CD4-positive, alpha-beta T cell treated with Interleukin-17A for 4 hours (primary cell): ENCODE measurements around the gene MAJIN.
A peak's percentile ranks its signal among the peaks of the same experiment; 100 is the strongest.

Experiments
- DNase-seq: peaks from one replicate; pipeline ENCODE4 v3.0.0-alpha.2; 2020; ENCODE audit warnings: mixed read lengths

MAJIN gene

DNA sequence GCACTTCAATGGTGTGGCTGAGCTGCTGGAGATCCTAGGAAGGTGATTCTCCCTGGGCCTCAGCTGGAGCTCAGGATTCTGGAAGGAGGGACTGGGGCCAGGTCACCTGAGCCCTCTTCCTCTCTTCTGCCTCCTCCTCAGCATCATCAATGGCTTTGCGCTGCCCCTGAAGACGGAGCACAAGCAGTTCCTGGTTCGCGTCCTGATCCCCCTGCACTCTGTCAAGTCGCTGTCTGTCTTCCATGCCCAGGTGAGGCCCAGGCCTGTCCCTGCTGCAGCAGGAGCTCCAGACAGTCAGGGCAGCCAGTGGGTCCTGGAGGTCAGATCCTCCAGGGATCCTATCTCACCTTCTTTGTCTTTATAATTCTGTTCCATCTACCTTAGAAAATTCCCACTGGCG is 41.6 kb downstream of the MAJIN start:
- no peak for DNase-seq

DNA sequence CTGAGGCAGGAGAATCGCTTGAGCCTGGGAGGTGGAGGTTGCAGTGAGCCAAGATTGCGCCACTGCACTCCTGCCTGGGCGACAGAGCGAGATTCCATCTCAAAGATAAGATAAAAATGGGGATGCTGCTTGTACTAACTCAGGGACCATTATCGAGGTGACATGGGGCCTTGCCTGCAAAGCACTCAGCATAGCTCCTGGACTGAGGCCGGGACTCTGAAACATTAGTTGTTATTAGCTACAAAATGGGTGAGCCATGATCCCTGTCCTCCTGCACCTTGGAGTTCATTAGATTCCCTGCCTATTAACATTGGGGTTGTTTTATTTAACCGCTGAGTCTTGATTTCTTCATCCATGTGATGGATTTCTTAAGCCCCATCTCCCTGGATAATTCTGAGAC is 42.3 kb downstream of the MAJIN start:
- no peak for DNase-seq

DNA sequence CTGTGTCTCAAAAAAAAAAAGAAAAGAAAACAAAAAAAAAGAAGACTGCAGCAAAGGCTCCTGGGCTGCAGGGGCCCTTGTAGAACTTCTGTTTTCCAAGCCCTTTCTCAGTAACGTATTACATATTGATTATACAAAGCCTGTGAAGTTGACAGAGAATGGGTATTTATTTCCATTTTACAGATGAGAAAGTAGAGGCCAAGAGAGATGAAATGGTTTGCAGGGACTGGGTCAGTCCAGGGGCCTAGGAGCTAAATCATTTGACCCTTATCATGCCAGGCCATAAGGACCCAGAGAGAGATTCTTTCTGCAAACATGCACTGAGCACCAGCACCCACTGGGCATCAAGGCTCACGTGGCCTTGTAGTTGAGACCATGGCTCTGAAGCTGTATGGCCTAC is 43.0 kb downstream of the MAJIN start:
- DNase-seq: no peak

DNA sequence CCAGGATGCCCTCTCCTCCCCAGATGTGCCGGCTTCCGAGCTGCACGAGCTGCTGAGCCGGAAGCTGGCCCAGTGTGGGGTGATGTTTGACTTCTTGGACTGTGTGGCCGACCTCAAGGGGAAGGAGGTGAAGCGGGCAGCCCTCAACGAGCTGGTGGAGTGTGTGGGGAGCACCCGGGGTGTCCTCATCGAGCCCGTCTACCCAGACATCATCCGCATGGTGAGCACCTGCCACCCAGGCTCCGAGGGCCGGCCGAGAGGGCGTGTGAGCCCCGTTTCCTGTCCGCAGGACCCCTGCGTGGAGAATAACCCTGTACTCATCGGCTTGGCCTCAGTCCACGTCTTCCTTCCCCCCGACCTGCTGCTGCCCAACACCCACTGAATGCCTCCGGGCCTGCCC is 45.2 kb downstream of the MAJIN start:
- no peak for DNase-seq

DNA sequence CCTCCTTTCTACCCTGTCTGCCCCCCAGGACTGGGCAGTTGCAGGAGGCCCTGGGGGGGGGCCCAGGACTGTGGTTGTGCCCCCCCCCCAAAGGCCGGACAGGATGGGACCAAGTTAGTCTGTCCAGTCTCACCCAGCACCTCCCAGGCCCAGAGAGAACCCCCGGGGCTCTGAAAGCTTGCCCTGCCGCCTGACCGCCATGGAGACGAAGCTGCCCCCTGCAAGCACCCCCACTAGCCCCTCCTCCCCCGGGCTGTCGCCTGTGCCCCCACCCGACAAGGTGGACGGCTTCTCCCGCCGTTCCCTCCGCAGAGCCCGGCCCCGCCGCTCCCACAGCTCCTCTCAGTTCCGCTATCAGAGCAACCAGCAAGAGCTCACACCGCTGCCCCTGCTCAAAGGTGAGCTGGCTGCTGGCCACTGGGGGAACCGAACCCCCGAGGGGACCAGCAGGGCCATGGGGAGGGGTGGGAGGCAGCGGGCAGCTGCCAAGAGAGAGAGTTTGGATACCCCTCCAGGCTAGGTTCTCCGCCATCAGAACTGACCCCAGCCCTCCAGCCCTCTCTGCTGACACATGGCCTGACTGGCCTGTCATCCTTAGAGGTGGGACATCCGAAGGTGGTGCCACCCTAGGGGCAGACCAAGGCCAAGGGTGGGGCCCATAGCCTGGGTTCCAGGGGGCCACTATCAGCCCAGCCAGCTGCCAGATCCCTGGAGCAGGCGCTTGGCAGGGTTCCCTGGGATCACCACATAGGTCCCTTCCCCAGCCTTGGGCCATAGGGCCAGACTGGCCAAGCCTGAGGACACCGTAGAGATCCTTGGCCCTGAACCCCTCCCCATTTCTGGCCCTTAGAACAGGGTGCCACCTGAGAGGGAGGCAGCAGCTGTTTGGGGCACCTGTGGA is 46.1 kb downstream of the MAJIN start:
- no peak for DNase-seq

DNA sequence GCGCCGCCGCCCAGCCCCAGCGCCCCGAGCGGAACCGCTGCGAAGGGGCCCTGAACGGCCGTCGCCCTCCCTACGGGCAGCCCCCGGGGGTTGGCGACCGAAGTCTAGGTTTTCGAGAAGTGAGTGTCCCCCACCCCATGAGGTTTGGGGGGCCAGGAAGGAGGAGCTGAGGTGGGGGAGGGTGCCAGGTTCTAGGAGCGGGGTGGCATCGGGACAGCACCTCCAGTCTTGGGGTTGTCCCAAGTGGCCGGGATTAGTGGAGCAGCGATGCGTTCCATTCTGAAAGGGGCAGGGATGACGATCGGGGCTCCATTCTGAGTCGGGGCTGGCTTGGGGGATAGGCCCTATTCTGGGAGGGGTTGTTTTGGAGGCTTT is 47.0 kb downstream of the MAJIN start:
- no peak for DNase-seq

DNA sequence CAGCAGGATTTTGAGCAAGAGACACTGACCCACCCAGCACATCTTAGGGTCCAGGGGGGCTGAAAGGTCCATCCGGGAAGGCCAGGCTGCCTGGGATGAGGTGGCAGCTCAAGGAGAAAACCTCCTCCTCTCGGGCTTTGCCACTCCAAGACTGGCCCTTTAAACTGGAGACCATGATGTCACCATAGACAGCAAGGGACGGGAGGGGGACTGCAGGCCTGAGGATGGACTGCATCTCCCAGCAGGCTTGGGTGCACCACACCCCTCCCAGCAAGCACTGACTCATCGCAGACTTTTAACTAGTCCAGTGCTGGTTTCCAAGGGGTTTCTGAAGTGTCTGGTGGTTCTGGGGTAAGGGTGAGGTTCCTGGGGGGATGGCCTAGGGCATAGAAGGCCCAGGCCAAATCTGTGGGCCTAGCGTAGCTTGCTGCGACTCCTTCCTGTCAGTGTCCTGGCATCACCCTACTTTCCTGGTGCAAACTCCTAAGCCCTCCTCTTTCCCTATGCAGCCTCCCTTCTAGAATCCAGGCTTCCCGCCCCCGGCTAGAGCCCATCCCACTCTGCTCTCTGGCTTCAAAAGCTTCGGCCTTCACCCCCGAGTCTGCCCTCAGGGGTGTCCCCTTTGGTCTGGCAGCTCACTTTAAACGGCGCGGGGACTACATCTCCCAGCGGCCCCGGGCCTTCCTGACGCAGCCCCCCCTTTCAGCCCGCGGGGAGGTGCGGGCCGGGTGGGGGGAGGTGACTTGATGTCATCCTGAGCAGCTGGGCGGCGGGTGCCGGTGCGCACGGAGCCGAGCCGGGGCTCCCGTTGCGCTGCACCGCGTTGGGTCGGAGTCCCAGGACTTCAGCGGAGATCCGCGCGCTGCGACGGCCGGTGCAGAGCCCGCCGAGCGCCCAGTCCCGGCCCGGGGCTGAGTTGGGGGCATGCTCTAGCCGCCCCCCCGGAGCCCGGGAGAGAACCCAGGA is 47.7 kb downstream of the MAJIN start, which contains the start of gene PPP2R5B:
Gene PPP2R5B, plus strand, starts transcription at position 746 of the 966 bp plus-strand sequence. CDS start 1,046 bp downstream, outside the sequence.
- DNase-seq: peak; percentile 94

DNA sequence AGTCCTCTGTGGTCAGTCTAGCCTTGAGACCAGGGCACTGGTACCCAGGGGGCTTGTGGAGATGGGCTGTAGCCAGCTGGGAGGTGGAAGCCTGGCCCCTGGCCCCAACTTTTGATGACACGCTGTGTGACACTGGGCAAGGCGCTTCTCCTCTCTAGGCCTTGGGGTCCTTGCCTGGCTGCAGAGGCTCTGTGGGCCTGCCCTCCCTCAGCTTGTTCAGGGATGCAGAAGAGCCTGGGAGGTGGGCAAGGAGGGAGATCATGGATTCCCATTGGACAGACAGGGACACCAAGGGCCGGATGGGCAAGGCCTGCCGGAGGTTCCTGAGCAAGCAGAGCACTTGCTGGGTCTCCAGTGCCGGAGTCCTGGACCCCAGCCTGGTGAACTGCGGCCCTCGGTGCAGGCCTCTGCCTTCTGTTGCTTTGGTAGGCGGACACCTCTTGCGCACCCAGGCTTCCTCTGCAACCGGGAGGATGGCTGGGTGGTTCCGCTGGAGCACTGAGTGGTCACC is 48.7 kb downstream of the MAJIN start:
- DNase-seq: no peak

DNA sequence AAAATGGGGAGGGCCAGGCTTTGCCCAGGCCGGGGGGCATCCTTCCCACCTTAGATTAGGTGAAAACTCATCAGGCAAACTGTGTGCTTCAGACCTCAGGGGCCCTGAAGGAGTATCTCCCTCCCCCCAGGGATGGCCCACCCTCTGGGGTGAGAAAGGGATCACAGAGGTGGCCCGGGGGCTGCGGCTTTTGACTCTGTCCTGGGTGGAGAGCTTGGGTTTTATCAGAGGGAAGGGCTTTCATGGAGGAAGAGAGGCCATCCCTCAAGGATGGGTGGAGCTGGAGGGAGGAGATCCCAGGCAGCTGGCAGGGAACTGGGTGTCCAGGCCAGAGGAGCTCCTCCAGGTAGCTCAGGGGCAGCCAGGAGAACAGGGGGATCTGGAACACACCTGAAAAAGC is 50.5 kb downstream of the MAJIN start:
- DNase-seq: no peak

DNA sequence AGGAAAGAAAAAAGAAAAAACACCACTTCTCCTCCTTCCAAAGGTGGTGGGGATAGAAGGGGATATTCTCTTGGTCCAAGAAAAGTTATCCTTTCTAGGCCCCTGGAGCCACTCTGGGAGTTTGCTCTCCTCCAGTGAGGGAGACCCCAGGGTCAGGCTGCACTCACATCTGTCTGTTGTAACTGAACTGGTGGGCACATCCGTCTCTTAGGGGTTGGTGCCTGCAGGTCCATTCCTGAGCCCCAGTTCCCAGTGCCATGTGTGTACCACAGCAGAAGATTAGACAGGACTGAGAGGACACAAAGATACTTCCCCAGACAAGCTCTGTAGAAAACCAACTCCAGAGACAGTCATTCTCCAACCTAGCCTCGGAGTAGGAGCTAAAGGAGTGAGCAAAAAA is 51.8 kb downstream of the MAJIN start:
- DNase-seq: no peak

DNA sequence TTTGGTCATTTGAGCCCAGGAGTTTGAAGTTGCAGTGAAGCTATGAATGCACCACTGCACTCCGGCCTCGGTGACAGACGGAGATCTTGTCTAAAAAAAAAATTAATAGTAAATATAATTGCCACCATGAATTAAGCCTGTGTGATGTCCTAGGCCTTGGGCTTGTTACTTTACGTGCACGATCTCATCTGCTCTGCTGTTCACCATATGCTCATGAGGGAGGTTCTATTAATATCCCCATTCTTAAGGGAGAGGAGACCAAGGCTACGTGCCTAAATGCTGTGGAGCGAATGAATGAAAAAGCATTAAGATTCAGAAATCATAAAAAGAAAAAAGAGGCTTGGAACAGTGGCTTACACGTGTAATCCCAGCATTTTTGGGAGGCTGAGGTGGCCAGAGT is 52.3 kb downstream of the MAJIN start:
- DNase-seq: no peak

DNA sequence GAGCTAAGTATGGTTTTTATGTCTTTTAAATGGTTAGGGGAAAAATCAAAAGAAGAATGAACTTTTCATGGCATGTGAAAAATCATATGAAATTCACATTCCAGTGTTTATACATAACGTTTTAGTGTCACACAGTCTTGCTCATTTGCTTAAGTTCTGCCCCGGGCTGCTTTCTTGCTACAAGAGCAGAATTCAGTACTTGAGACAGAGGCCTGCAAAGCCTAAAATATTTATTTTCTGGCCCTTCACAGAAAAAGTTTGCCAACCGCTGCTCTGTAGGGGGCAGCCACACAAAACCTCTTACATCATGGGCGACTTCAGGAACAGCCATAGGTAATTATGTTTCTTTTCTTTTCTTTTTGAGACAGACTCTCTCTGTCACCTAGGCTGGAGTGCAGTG is 53.9 kb downstream of the MAJIN start:
- DNase-seq: no peak

DNA sequence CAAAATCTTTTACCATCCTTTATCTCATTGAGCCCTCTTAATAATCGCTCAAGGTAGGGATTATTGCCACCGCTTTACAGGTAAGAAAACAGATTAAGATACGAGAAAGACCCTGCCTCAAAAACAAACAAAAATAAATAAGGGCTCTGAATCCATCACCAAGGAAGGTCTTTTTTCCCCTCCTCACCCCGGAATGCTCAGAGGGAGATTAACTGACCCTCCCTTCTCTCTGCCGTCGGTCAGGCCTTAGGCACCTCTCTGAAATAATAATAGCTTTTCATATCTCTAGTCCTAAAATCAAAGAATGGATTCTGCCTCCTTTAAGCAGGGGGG is 54.3 kb downstream of the MAJIN start:
- DNase-seq: no peak

DNA sequence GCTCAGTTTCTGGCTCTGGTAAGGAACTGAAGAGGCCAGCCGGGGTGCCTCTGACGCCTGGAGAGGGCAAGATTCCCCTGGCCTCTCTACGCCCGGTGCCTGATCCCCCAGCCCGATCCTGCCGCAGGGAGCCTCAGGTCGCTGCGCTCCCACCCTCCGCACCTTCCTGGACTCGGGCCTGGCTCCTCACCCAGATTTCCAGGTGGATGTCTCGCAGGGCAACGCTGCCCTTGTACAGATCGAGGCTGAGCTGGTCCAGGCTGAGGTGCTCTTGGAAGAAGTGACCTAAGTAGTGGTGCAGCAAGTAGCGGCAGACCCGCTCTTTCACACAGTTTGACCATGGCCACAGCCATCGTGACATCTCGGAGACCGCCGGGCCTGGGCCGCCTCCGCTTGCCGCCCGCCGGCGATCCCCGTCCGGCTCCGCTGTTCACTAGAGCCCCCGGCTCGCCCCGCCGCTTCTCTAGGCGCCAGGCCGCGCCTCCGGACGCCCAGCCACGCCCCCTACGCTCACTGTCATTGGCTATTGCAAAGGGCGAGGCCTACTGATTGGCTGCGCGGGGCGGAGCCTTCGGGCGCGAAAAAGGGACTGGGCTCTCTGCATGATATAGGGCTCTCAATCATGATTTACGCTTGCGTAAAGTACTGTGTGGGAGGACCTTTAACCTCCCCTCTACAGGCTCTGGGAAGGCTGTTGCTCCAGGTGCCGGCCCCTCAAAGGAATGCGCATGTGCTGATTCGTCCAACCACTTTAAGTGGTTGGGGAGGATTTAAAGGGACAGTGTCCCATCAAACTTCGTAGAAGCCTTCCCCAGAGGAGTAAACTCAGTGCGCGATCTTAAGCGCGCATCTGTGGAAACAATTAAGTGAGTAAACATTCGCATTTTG is 54.9 kb downstream of the MAJIN start, which contains the start of gene ATG2A:
Gene ATG2A, minus strand, starts transcription at position 435 of the 888 bp plus-strand sequence. Its CDS starts 74 bp downstream, at position 361.
- peak; percentile 100 for DNase-seq

DNA sequence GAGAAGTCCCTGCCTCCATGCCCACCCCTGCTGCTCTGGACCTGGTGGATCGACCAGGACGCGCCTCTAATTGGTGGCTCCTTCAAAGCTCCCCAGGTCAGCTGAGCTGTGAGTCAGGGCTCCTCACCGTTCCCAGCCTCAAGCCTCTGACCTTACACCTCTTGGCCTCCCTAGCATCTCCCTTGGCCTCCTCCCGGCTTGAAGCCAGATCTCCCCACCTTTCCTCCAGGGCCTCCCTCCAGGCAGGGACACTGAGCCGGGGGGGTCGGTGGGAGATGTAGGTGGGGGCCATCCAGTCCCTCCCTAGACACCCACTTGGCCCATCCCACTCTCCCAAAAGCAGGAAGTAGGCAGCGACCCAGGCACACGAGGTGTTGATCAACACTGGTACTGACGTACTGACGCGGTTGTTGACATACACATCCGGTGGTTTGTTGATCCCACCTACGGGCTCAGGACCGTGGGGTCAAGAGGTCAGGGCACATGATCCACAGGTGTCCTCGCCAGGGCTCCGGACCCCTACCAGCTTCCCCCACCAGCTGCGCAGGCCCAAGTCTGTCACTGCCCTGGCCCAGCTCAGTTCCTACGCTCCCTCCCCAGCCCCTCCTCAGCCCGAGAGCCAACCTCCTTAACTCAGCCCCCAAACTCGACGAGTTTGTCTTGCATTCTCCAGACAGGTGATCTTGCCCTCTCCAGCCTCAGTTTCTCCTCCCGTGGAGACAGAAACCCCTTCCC is 55.7 kb downstream of the MAJIN start:
- peak; percentile 47 for DNase-seq

DNA sequence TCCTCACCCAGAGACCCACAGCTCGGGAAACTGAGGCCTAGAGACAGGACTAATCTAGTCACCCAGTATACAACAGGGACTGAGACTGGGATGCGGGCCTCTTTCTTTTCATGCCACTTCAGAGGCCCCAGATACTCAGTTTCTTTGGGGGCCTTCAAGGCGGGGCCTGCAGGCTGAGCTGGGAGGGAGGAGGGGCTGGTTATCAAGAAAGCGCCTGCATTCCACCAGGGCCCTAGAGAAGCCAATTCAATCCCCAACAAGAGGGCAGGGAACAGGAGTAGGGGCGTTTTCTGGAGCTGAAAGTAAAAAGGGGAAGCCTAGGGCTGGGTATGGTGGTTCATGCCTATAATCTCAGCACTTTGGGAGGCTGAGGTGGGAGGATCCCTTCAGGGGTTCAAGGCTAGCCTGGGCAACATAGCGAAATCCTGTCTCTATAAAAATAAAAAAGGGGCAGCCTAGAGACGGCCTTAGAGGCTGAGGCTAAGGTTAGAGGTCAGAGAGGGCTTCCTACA is 56.5 kb downstream of the MAJIN start:
- no peak for DNase-seq

DNA sequence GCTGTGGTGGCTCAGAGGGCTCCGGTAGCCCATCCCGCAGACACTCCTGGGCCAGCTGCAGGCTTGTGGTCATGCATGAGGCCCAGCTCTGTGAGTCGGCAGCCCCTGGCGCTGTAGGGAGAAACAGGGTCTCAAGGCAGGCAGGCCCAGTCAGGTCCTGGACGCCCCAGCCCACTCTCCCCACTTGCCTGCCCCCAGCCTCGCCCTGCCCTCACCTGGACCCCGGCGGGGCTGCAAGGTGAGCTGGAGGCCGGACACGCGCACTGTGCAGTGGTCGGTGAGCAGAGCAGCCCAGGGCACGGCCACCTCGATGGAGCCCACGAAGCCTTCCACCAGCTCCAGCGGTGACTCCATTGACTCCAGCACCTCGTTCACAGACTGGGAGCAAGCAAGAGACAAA is 57.8 kb downstream of the MAJIN start:
- DNase-seq: no peak

DNA sequence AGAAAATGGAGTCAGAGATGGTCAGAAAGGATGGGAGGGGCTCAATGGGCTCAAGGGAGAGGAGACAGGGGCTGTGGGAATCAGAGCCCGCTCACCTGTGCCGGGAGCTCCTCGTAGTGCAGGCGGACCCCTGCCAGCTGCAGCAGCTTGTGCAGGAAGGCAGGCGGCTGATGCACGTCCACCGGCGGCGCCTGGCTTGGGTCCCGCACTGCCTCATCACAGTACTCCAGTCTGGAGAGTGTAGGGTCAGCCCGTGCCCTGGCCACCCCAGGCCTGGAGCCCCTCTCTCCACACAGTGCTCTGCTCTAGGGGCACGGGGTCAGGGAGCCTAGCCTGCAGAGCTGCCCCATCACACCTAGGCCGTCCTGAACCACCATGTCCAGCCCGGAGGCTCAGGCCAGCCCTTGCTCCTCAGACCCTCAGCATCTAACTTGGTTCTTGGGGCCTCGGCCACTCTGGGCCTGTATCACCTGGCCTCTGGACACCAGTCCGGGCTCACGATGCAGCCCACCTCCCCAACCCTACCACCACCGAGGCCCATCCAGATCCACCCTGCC is 58.7 kb downstream of the MAJIN start:
- no peak for DNase-seq

DNA sequence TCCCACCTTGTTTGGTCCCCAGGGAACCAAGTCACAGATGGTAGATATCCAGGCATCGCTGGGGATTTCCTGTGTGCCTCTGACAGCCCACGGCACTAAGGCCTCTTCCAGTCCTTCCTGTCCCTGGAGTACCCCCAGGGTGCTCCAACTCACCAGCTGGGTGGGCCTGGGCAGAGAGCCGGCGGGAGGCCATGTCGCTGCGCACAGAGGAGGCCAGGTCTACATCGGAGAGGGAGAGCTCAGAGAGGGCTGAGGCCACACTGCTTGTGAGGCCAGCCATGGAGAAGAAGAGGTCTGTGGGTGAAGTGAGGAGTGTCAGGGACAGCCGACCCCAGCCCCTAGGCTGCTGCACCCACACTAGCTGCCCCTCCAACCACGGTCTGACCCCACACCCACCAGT is 60.2 kb downstream of the MAJIN start:
- DNase-seq: no peak

DNA sequence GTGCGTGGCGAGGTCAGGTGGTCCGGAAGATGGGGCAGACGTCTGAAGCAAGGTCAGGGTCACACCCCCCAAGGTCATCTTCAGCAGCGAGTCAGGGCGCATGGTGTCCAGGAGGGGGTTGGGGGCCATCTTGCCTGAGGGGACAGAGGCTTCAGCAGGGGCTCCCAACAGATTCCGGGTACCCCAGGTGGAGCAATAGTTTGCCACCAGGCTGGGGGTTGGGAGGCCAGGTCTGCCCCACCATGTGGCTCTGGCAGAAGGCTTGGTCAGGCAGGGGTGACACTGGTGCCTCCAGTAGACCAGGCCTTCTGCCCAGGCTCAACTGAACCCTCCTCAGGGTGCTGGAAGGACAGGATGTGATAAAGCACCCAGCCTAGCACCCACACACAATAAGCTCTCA is 60.8 kb downstream of the MAJIN start:
- DNase-seq: no peak

DNA sequence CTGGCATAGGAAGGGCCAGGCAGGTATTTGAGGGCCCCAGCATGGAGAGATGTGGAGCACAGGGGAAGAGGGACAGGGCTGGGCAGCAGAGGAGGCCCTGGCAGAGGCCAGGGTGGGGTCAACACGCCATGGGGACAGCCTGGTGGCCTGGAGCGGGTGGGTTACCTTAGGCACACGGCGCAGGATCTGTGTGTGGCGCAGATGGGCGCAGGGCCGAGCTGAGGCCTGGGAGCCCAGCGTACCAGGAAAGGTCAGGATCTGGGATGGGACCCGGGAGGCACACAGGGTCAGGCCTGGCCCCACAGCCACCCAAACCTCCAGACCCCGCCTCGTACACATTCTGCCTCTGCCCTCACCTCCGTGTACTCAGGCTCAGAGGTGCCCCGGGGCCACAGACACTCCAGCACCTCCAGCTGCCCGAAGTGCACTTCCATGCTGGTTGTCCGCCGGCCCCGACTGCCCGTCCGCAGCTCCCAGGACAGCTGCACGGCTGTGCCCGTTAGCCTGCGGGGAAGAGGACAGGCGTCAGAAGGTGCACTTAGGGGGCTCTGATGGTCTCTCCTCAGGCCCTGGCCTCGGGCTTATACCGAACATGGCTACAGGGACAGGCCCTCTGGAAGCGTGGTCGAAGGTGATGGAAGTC is 61.3 kb downstream of the MAJIN start:
- DNase-seq: no peak
